ENCODE data around the gene USP17L12.
"Not testable (repeated sequence)": the region's sequence is repeated elsewhere in the genome, so short reads cannot be mapped to it uniquely, and the experiment has no call there.

The USP17L12 gene, protein sequence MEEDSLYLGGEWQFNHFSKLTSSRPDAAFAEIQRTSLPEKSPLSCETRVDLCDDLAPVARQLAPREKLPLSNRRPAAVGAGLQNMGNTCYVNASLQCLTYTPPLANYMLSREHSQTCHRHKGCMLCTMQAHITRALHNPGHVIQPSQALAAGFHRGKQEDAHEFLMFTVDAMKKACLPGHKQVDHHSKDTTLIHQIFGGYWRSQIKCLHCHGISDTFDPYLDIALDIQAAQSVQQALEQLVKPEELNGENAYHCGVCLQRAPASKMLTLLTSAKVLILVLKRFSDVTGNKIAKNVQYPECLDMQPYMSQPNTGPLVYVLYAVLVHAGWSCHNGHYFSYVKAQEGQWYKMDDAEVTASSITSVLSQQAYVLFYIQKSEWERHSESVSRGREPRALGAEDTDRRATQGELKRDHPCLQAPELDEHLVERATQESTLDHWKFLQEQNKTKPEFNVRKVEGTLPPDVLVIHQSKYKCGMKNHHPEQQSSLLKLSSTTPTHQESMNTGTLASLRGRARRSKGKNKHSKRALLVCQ

DNA sequence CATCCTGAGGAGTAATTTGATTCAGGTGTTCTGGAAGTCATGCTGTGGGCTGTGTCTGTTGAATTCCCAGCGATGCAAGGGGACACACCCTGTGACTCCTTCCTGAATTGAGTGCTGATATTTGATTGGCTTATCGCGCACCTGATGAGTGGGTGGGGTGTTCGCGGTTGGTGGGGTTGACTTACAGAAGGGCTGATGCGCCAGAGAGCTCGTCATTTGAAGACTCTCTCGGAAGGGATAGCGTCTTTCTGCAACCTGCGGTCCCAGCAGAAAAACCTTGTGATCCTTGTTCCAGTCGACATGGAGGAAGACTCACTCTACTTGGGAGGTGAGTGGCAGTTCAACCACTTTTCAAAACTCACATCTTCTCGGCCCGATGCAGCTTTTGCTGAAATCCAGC lies at the start of gene USP17L12:
Gene USP17L12, plus strand, starts transcription at position 301 of the 400 bp plus-strand sequence. Its CDS starts 0 bp downstream, at position 301.
- DNase-seq: not testable (repeated sequence)

DNA sequence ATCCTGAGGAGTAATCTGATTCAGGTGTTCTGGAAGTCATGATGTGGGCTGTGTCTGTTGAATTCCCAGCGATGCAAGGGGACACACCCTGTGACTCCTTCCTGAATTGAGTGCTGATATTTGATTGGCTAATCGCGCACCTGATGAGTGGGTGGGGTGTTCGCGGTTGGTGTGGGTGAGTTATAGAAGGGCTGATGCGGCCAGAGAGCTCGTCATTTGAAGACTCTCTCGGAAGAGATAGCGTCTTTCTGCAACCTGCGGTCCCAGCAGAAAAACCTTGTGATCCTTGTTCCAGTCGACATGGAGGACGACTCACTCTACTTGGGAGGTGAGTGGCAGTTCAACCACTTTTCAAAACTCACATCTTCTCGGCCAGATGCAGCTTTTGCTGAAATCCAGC lies 9.6 kb upstream of the USP17L12 start, which contains the start of gene USP17L10:
Gene USP17L10, plus strand, starts transcription at position 301 of the 400 bp plus-strand sequence. Its CDS starts 0 bp downstream, at position 301.
- DNase-seq: not testable (repeated sequence)

DNA sequence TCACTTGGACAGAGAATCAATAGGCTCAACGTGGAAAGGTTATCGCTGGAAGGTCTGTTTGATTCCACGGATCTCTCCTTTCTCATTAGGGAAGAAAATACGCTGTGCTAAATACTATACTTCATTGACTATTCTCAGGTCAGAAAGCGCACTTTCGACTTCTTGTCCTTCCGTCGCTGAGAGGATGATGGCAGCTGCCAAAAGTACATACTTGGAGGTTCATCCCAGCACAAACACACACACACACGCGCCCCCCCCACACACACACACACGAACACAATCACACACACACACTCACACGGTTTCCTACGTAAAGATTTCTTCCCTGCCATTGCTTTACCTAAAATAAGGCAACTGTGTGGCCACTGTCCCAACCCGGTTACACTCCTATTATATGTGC lies 5.3 kb upstream of the USP17L12 start:
- not testable (repeated sequence) for DNase-seq

DNA sequence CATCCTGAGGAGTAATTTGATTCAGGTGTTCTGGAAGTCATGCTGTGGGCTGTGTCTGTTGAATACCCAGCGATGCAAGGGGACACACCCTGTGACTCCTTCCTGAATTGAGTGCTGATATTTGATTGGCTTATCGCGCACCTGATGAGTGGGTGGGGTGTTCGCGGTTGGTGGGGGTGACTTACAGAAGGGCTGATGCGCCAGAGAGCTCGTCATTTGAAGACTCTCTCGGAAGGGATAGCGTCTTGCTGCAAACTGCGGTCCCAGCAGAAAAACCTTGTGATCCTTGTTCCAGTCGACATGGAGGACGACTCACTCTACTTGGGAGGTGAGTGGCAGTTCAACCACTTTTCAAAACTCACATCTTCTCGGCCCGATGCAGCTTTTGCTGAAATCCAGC lies 4.8 kb upstream of the USP17L12 start, which contains the start of gene USP17L11:
Gene USP17L11, plus strand, starts transcription at position 301 of the 400 bp plus-strand sequence. Its CDS starts 0 bp downstream, at position 301.
- not testable (repeated sequence) for DNase-seq

DNA sequence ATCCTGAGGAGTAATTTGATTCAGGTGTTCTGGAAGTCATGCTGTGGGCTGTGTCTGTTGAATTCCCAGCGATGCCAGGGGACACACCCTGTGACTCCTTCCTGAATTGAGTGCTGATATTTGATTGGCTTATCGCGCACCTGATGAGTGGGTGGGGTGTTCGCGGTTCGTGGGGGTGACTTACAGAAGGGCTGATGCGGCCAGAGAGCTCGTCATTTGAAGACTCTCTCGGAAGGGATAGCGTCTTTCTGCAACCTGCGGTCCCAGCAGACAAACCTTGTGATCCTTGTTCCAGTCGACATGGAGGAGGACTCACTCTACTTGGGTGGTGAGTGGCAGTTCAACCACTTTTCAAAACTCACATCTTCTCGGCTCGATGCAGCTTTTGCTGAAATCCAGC lies 4.6 kb downstream of the USP17L12 start, which contains the start of gene USP17L13:
Gene USP17L13, plus strand, starts transcription at position 301 of the 400 bp plus-strand sequence. Its CDS starts 0 bp downstream, at position 301.
- not testable (repeated sequence) for DNase-seq

DNA sequence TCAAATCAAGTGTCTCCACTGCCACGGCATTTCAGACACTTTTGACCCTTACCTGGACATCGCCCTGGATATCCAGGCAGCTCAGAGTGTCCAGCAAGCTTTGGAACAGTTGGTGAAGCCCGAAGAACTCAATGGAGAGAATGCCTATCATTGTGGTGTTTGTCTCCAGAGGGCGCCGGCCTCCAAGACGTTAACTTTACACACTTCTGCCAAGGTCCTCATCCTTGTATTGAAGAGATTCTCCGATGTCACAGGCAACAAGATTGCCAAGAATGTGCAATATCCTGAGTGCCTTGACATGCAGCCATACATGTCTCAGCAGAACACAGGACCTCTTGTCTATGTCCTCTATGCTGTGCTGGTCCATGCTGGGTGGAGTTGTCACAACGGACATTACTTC lies 10.3 kb downstream of the USP17L12 start:
- DNase-seq: not testable (repeated sequence)

DNA sequence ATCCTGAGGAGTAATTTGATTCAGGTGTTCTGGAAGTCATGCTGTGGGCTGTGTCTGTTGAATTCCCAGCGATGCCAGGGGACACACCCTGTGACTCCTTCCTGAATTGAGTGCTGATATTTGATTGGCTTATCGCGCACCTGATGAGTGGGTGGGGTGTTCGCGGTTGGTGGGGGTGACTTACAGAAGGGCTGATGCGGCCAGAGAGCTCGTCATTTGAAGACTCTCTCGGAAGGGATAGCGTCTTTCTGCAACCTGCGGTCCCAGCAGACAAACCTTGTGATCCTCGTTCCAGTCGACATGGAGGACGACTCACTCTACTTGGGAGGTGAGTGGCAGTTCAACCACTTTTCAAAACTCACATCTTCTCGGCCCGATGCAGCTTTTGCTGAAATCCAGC lies 14.1 kb downstream of the USP17L12 start, which contains the start of gene USP17L15:
Gene USP17L15, plus strand, starts transcription at position 301 of the 400 bp plus-strand sequence. Its CDS starts 0 bp downstream, at position 301.
- DNase-seq: not testable (repeated sequence)

DNA sequence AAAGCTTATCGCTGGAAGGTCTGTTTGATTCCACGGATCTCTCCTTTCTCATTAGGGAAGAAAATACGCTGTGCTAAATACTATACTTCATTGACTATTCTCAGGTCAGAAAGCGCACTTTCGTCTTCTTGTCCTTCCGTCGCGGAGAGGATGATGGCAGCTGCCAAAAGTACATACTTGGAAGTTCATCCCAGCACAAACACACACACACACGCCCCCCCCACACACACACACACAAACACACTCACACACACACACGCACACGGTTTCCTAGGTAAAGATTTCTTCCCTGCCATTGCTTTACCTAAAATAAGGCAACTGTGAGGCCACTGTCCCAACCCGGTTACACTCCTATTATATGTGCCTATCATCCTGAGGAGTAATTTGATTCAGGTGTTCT lies 18.5 kb downstream of the USP17L12 start:
- not testable (repeated sequence) for DNase-seq

DNA sequence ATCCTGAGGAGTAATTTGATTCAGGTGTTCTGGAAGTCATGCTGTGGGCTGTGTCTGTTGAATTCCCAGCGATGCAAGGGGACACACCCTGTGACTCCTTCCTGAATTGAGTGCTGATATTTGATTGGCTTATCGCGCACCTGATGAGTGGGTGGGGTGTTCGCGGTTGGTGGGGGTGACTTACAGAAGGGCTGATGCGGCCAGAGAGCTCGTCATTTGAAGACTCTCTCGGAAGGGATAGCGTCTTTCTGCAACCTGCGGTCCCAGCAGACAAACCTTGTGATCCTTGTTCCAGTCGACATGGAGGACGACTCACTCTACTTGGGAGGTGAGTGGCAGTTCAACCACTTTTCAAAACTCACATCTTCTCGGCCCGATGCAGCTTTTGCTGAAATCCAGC lies 23.6 kb downstream of the USP17L12 start, which contains the start of gene USP17L17:
Gene USP17L17, plus strand, starts transcription at position 301 of the 400 bp plus-strand sequence. Its CDS starts 0 bp downstream, at position 301.
- not testable (repeated sequence) for DNase-seq

DNA sequence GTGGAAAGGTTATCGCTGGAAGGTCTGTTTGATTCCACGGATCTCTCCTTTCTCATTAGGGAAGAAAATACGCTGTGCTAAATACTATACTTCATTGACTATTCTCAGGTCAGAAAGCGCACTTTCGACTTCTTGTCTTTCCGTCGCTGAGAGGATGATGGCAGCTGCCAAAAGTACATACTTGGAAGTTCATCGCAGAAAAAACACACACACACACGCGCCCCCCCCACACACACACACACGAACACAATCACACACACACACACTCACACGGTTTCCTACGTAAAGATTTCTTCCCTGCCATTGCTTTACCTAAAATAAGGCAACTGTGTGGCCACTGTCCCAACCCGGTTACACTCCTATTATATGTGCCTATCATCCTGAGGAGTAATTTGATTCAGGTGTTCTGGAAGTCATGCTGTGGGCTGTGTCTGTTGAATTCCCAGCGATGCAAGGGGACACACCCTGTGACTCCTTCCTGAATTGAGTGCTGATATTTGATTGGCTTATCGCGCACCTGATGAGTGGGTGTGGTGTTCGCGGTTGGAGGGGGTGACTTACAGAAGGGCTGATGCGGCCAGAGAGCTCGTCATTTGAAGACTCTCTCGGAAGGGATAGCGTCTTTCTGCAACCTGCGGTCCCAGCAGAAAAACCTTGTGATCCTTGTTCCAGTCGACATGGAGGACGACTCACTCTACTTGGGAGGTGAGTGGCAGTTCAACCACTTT lies 28.2 kb downstream of the USP17L12 start, which contains the start of gene USP17L18:
Gene USP17L18, plus strand, starts transcription at position 678 of the 728 bp plus-strand sequence. Its CDS starts 0 bp downstream, at position 678.
- DNase-seq: not testable (repeated sequence)

DNA sequence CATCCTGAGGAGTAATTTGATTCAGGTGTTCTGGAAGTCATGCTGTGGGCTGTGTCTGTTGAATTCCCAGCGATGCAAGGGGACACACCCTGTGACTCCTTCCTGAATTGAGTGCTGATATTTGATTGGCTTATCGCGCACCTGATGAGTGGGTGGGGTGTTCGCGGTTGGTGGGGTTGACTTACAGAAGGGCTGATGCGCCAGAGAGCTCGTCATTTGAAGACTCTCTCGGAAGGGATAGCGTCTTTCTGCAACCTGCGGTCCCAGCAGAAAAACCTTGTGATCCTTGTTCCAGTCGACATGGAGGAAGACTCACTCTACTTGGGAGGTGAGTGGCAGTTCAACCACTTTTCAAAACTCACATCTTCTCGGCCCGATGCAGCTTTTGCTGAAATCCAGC lies 33.1 kb downstream of the USP17L12 start, which contains the start of gene USP17L19:
Gene USP17L19, plus strand, starts transcription at position 301 of the 400 bp plus-strand sequence. Its CDS starts 0 bp downstream, at position 301.
- not testable (repeated sequence) for DNase-seq

DNA sequence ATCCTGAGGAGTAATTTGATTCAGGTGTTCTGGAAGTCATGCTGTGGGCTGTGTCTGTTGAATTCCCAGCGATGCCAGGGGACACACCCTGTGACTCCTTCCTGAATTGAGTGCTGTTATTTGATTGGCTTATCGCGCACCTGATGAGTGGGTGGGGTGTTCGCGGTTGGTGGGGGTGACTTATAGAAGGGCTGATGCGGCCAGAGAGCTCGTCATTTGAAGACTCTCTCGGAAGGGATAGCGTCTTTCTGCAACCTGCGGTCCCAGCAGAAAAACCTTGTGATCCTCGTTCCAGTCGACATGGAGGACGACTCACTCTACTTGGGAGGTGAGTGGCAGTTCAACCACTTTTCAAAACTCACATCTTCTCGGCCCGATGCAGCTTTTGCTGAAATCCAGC lies 37.9 kb downstream of the USP17L12 start, which contains the start of gene USP17L20:
Gene USP17L20, plus strand, starts transcription at position 301 of the 400 bp plus-strand sequence. Its CDS starts 0 bp downstream, at position 301.
- DNase-seq: not testable (repeated sequence)

DNA sequence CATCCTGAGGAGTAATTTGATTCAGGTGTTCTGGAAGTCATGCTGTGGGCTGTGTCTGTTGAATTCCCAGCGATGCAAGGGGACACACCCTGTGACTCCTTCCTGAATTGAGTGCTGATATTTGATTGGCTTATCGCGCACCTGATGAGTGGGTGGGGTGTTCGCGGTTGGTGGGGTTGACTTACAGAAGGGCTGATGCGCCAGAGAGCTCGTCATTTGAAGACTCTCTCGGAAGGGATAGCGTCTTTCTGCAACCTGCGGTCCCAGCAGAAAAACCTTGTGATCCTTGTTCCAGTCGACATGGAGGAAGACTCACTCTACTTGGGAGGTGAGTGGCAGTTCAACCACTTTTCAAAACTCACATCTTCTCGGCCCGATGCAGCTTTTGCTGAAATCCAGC lies 42.6 kb downstream of the USP17L12 start, which contains the start of gene USP17L21:
Gene USP17L21, plus strand, starts transcription at position 301 of the 400 bp plus-strand sequence. Its CDS starts 0 bp downstream, at position 301.
- DNase-seq: not testable (repeated sequence)

DNA sequence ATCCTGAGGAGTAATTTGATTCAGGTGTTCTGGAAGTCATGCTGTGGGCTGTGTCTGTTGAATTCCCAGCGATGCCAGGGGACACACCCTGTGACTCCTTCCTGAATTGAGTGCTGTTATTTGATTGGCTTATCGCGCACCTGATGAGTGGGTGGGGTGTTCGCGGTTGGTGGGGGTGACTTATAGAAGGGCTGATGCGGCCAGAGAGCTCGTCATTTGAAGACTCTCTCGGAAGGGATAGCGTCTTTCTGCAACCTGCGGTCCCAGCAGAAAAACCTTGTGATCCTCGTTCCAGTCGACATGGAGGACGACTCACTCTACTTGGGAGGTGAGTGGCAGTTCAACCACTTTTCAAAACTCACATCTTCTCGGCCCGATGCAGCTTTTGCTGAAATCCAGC lies 47.4 kb downstream of the USP17L12 start, which contains the start of gene USP17L22:
Gene USP17L22, plus strand, starts transcription at position 301 of the 400 bp plus-strand sequence. Its CDS starts 0 bp downstream, at position 301.
- DNase-seq: not testable (repeated sequence)

Data from KG1 (cell line).